ENCODE measurements around the gene IGSF21.

IGSF21 gene

GRCh38 chr1:18350747-18351146 lies 243.1 kb downstream of the IGSF21 start:
- no peak overlapping the region for H3K27ac ChIP-seq
- no peak for TF ChIP-seq CTCF (conservative IDR thresholded peaks at IDR 0.05)

GRCh38 chr1:18351735-18352134 lies 244.1 kb downstream of the IGSF21 start:
- no peak for TF ChIP-seq CTCF (conservative IDR thresholded peaks at IDR 0.05)
- no peak overlapping the region for H3K27ac ChIP-seq

DNA sequence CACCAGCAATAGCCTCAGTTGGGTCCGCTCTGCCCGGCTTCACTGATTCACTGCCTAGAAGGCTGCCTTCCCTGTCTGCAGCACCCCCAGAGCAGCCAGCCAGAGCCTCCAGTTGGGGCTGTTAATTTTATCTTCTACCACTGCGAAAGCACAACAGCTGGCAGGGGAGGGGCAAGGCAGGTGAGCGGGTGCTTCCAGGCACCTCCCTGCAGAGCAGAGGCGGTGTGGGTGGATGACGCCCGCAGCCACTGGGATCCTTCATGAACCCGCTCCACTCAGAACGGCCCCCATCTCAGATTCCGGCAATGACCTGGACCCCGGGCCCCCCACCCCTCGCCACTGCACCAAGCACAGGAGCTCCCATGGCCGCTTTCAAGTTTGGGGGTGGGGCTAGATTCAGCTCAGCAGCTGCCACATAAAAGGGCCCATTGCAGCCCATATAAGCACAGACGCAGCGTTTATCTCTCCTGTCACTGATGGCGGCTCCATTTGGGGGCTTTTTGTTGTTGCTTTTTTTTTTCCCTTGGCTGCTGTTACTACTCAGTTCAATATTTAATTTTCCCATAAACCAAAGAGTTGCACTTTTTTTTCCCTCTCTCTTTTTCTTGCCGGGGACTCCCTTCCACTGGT lies 245.2 kb downstream of the IGSF21 start:
- TF ChIP-seq CTCF (conservative IDR thresholded peaks at IDR 0.05), result no peak
- no peak overlapping the region for H3K27ac ChIP-seq

- no peak overlapping the region for H3K27ac ChIP-seq
- no peak for TF ChIP-seq CTCF (conservative IDR thresholded peaks at IDR 0.05)
Observed at GRCh38 chr1:18353528-18353927, 245.9 kb downstream of the IGSF21 start.

GRCh38 chr1:18353992-18354391 lies 246.4 kb downstream of the IGSF21 start:
- H3K27ac ChIP-seq, result no peak overlapping the region
- TF ChIP-seq CTCF (conservative IDR thresholded peaks at IDR 0.05), result no peak

- TF ChIP-seq CTCF (conservative IDR thresholded peaks at IDR 0.05), result no peak
Observed at GRCh38 chr1:18354612-18355011, 247.0 kb downstream of the IGSF21 start.

DNA sequence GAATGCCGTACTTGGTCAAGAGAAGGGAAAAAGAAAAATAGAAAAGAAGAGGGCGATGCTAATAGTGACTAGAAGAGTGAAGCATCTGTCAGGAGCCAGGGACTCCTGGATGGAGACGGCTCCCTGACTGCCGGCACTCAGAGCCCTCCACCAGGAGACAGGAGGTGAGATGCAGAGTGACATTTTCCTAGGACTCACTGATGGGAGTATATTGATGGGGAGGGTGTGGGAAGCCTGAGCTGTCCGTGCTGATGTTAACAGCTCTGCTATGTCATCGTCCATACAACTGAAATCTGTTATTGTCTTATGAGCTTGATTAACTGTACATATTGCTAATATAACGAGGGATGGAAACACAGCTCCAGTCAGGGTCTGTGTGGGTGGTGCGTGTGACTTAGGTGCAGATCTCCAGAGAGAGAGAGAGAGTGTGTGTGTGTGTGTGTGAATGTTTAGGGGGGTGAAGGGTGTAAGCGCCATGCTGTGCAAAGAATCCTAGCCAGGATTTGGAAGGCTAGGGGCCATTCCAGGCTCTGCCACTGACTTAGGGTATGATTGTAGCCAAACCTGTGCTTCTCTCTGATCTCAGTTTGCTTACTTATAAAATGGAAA lies 250.1 kb downstream of the IGSF21 start:
- no peak for TF ChIP-seq CTCF (conservative IDR thresholded peaks at IDR 0.05)
- no peak overlapping the region for H3K27ac ChIP-seq

More at GRCh38 chr1:18354612-18355011, 247.0 kb downstream of the IGSF21 start:
- no peak overlapping the region for H3K27ac ChIP-seq
